ENCODE measurements around the gene MATCAP1. TPM values are rescaled to one million over a fixed set of nuclear protein-coding genes. Genes with fewer than 3 reads are reported as not detected.

Gene MATCAP1
- total and polyA plus RNA-seq, 2 of the 8 experiments (the other 6 are each of a cell fraction or from before 2014, with no cell fraction given), result 22.9 to 27.5 TPM

- Histone ChIP-seq H3K36me3 (ENCODE audit: control insufficient read depth in 2 of 4, insufficient read depth in 4 of 4, low read length in 3 of 4) (no peaks in the 10 kb centered on the region), H3K4me1 (replicated peaks in 1 of 4; ENCODE audit: control insufficient read depth in 3 of 4, insufficient read depth in 4 of 4, low read length in 3 of 4) (peaks cover 0 to 14% (median 8%) of the 10 kb centered on the region in 4 experiments; a peak in 6 of 7 replicates), H3K23ac (ENCODE audit: insufficient read length) (no peak overlapping the region), H3K9ac (replicated peaks in 1 of 4; ENCODE audit: extremely low read depth in 1 of 4, low read depth in 3 of 4, low read length in 3 of 4) (no peak overlapping the region), H2BK20ac (ENCODE audit: low read length) (no peak overlapping the region), H3K27ac (ENCODE audit: low read depth, low read length) (no peak overlapping the region), H4K20me1 (replicated peaks in 1 of 2; ENCODE audit: control insufficient read depth in 1 of 2, insufficient read depth in 2 of 2, low read length in 2 of 2) (peaks cover 10 to 13% of the 10 kb centered on the region in 2 experiments), H3K4me2 (ENCODE audit: insufficient read depth in 1 of 2, low read depth in 2 of 2, low read length in 2 of 2) (peak overlapping the region; percentile 4 to 87), H3K27me3 (replicated peaks in 1 of 4; ENCODE audit: control insufficient read depth in 3 of 4, extremely low read depth in 1 of 4, insufficient read depth in 3 of 4, low read length in 3 of 4) (peaks cover 75 to 98% (median 93%) of the 10 kb centered on the region in 4 experiments), H2AFZ (ENCODE audit: low read length) (no peak overlapping the region), H3K56ac (replicated peaks; ENCODE audit: insufficient read length, low read depth, low read length) (no peak overlapping the region), H4K5ac (ENCODE audit: insufficient read length, low read depth, low read length) (no peak overlapping the region), H3K4ac (replicated peaks; ENCODE audit: insufficient read length, low read depth, low read length) (no peak overlapping the region), H3K14ac (ENCODE audit: insufficient read length) (no peak overlapping the region), H3K9me3 (ENCODE audit: insufficient read depth in 2 of 2, low read depth in 1 of 2, low read length in 1 of 2) (no peaks in the 10 kb centered on the region), H2AK5ac (ENCODE audit: low read depth, low read length) (no peak overlapping the region), H2BK12ac (ENCODE audit: low read depth, low read length) (no peak overlapping the region), H3K4me3 (ENCODE audit: extremely low read depth in 1 of 4, insufficient read depth in 2 of 4, low read depth in 3 of 4, low read length in 4 of 4) (peak overlapping the region in 3 of 4 experiments; percentile 30 to 59 (median 36); a peak in 6 of 8 replicates), H4K91ac (replicated peaks; ENCODE audit: insufficient read length, low read length) (no peak overlapping the region), H3K23me2 (ENCODE audit: low read depth, low read length) (peaks cover 17% of the 10 kb centered on the region; the same call in 1 of the 2 replicates), H2BK120ac (replicated peaks; ENCODE audit: low read depth, low read length) (no peak overlapping the region), H4K8ac (ENCODE audit: extremely low read depth, insufficient read depth, low read length) (no peak overlapping the region), H2BK5ac (ENCODE audit: low read depth, low read length) (no peak overlapping the region), H3K79me1 (ENCODE audit: low read depth, low read length) (no peaks in the 10 kb centered on the region), H3K18ac (ENCODE audit: extremely low read depth, low read length) (no peak overlapping the region), H3K79me2 (ENCODE audit: control insufficient read depth in 1 of 2, insufficient read depth in 2 of 2, low read length in 2 of 2) (no peaks in the 10 kb centered on the region), H2BK15ac (ENCODE audit: low read length) (no peak overlapping the region)
- FAIRE-seq, result no peak
- POLR2A ChIA-PET (ENCODE audit: partially characterized antibody), result interaction anchor here (1.9 kb wide), 1 partner anchor 8 kb away, joined by 7 read pairs; no protein-coding TSS in a partner anchor
- peak in 1 of 2 experiments; percentile 91 for DNase-seq (ENCODE audit: low read depth in 1 of 2, low spot score in 2 of 2)
- CTCF ChIA-PET (ENCODE audit: partially characterized antibody), result interaction anchor here (0.6 to 14.1 kb wide), 36 partner anchors 10 to 1816 kb away, joined by 3 to 291 read pairs (median 4); partner anchors contain the start of genes CES3, ELMO3, FBXL8 and HSF4
- 6% methylated on average over 55 of the region's 74 CpGs; no CpG with 5 or more reads in 1 of the 2 experiments for WGBS, 2 experiments (ENCODE audit: extremely low coverage in 1 of 2, insufficient coverage in 1 of 2, insufficient read length in 1 of 2, insufficient replicate concordance in 2 of 2, low coverage in 1 of 2, low lambda C conversion rate in 2 of 2, missing lambda C conversion rate in 1 of 2)
- TF ChIP-seq HDAC6 (IDR thresholded peaks at IDR 0.05; ENCODE audit: low read depth, low read length) (no peak), PHF8 (conservative IDR thresholded peaks at IDR 0.05; ENCODE audit: low read depth, low read length) (no peak), CHD1 (IDR thresholded peaks at IDR 0.05; ENCODE audit: low read depth, low read length) (no peak), GABPA (IDR thresholded peaks at IDR 0.05; ENCODE audit: borderline replicate concordance, insufficient read depth, low read length) (peak; percentile 78), ATF2 (IDR thresholded peaks at IDR 0.05; ENCODE audit: low read length) (no peak), SIRT6 (IDR thresholded peaks at IDR 0.05; ENCODE audit: low read length) (no peak), RFX5 (IDR thresholded peaks at IDR 0.05; ENCODE audit: borderline replicate concordance, low read depth, low read length) (no peak)
- TF ChIP-seq, protein P1, sequence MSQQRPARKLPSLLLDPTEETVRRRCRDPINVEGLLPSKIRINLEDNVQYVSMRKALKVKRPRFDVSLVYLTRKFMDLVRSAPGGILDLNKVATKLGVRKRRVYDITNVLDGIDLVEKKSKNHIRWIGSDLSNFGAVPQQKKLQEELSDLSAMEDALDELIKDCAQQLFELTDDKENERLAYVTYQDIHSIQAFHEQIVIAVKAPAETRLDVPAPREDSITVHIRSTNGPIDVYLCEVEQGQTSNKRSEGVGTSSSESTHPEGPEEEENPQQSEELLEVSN (IDR thresholded peaks at IDR 0.05), result no peak; the same call in 1 of the 2 replicates
Observed at GRCh38 chr16:67155295-67156142, 28.2 kb downstream of the MATCAP1 start.
